ENCODE measurements around the gene TMEM163. TPM values are rescaled to one million over a fixed set of nuclear protein-coding genes. Genes with fewer than 3 reads are reported as not detected.

The TMEM163 gene
- total RNA-seq, 1 experiment from 2014 or later: 0.94 TPM

GRCh38 chr2:134502104-134502503 is 216.7 kb downstream of the TMEM163 start:
- TF ChIP-seq OVOL2 (CRISPR knock-in tag; IDR thresholded peaks at IDR 0.05; ENCODE audit: borderline replicate concordance): no peak
- no peak for TF ChIP-seq FOXK1 (CRISPR knock-in tag; IDR thresholded peaks at IDR 0.05)
- TF ChIP-seq TEAD4 (CRISPR knock-in tag; IDR thresholded peaks at IDR 0.05): no peak
- no peak for TF ChIP-seq FOXP4 (CRISPR knock-in tag; IDR thresholded peaks at IDR 0.05)
- no peak for TF ChIP-seq NR1H2 (CRISPR knock-in tag; IDR thresholded peaks at IDR 0.05)
- no peak for TF ChIP-seq E2F4 (CRISPR knock-in tag; IDR thresholded peaks at IDR 0.05; ENCODE audit: borderline replicate concordance, low read depth)
- no peak for TF ChIP-seq CTCF (IDR thresholded peaks at IDR 0.05)
- no peak for TF ChIP-seq ZNF232 (CRISPR knock-in tag; IDR thresholded peaks at IDR 0.05)
- no peak for TF ChIP-seq ATF2 (CRISPR knock-in tag; IDR thresholded peaks at IDR 0.05; ENCODE audit: borderline replicate concordance, low read depth)
- TF ChIP-seq SP1 (CRISPR knock-in tag; conservative IDR thresholded peaks at IDR 0.05): no peak
- TF ChIP-seq ZNF425 (CRISPR knock-in tag; conservative IDR thresholded peaks at IDR 0.05): no peak
- TF ChIP-seq ETV6 (CRISPR knock-in tag; IDR thresholded peaks at IDR 0.05): no peak
- no peak for ATAC-seq
- Mint-ChIP-seq H3K27me3 (ENCODE audit: low read depth) (no peaks in the 10 kb centered on the region), H3K4me3 (no peak overlapping the region), H3K9me3 (0 out of 2 replicates have a peak, but pooled peaks cover 4% of the 10 kb centered on the region), H3K36me3 (no peaks in the 10 kb centered on the region), H3K4me1 (peaks cover 12% of the 10 kb centered on the region), H3K27ac (no peak overlapping the region)
- POLR2A ChIA-PET: no interaction called here
- no peak for DNase-seq (ENCODE audit: low spot score)
- CTCF ChIA-PET: no interaction called here

GRCh38 chr2:134501476-134502091 is 217.2 kb downstream of the TMEM163 start:
- Mint-ChIP-seq H3K4me1 (peaks cover 12% of the 10 kb centered on the region), H3K27ac (no peak overlapping the region), H3K36me3 (no peaks in the 10 kb centered on the region), H3K27me3 (ENCODE audit: low read depth) (no peaks in the 10 kb centered on the region), H3K9me3 (0 out of 2 replicates have a peak, but pooled peaks cover 4% of the 10 kb centered on the region), H3K4me3 (no peak overlapping the region)
- no peak for ATAC-seq
- POLR2A ChIA-PET: no interaction called here
- CTCF ChIA-PET: no interaction called here
- no peak for DNase-seq (ENCODE audit: low spot score)
- TF ChIP-seq ZNF396 (CRISPR knock-in tag; IDR thresholded peaks at IDR 0.05; ENCODE audit: borderline replicate concordance): no peak
- no peak for TF ChIP-seq FOXP1 (CRISPR knock-in tag; IDR thresholded peaks at IDR 0.05; ENCODE audit: borderline replicate concordance)
- no peak for TF ChIP-seq NFE2L1 (CRISPR knock-in tag; IDR thresholded peaks at IDR 0.05)
- no peak for TF ChIP-seq ATF1 (CRISPR knock-in tag; IDR thresholded peaks at IDR 0.05)
- no peak for TF ChIP-seq CREB1 (CRISPR knock-in tag; IDR thresholded peaks at IDR 0.05)
- TF ChIP-seq TEAD1 (CRISPR knock-in tag; IDR thresholded peaks at IDR 0.05): no peak
- TF ChIP-seq NR3C1 (CRISPR knock-in tag; conservative IDR thresholded peaks at IDR 0.05; ENCODE audit: low read depth): no peak
- no peak for TF ChIP-seq CDX4 (CRISPR knock-in tag; IDR thresholded peaks at IDR 0.05; ENCODE audit: borderline replicate concordance)
- no peak for TF ChIP-seq USF1 (CRISPR knock-in tag; IDR thresholded peaks at IDR 0.05)
- no peak for TF ChIP-seq ZNF281 (CRISPR knock-in tag; IDR thresholded peaks at IDR 0.05)

Data from WTC11 (cell line).